ENCODE measurements around the gene OR4C5.
"Not testable (repeated sequence)": the region's sequence is repeated elsewhere in the genome, so short reads cannot be mapped to it uniquely, and the experiment has no call there.

The OR4C5 gene

GRCh38 chr11:48366365-48366764, at the start of gene OR4C5:
Gene OR4C5 (minus strand): TSS chr11:48366465. CDS start chr11:48366465, 0 bp downstream.
- no peak for DNase-seq (ENCODE audit: extremely low read depth, low read depth)
- no peak for TF ChIP-seq CTCF (IDR thresholded peaks at IDR 0.05; ENCODE audit: low read depth, low read length)

DNA sequence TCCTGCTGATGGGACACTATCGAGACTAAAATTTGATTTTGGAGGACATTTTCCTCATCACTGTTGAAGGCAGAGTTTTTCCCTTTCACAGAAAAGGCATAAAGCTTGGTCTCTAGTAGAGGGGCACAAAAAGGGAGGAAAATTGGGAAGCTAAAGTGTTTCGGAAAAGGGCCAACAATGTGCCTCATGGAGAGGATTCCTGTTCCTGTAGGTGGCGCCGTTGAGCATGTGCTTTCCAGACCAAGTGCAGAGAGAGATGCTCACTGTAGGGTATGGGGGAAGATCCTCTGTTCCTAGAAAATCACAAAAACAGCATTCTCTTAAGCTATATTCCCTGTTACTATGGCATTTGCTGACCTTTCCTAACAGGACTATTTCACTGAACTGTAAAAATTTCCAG, 18.4 kb upstream of the OR4C5 start:
- no peak for TF ChIP-seq CTCF (IDR thresholded peaks at IDR 0.05; ENCODE audit: low read depth, low read length)
- no peak for DNase-seq (ENCODE audit: extremely low read depth, low read depth)

- not testable (repeated sequence) for DNase-seq (ENCODE audit: extremely low read depth, low read depth)
These were observed 17.9 kb upstream of the OR4C5 start for GRCh38 chr11:48384151-48384550.

DNA sequence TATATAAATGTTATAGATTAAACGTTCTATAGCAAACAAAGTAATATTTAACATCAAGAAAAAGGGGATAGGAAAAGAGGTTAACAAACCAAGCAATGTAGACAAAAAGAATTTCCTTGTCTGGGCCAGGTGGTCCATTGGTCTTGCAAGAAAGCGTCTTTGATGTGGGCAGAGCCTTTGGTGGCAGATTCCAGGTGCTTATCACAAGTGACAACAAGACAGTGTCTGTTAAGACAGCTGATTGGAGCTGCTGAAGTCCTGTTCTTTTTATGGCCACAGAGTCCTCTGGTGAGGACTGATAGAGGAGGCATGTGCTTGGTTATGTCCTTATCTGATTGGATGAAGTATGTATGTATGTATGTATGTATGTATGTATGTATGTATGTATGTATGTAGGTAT, 5.0 kb downstream of the OR4C5 start:
- DNase-seq (ENCODE audit: extremely low read depth, low read depth), result not testable (repeated sequence)

DNA sequence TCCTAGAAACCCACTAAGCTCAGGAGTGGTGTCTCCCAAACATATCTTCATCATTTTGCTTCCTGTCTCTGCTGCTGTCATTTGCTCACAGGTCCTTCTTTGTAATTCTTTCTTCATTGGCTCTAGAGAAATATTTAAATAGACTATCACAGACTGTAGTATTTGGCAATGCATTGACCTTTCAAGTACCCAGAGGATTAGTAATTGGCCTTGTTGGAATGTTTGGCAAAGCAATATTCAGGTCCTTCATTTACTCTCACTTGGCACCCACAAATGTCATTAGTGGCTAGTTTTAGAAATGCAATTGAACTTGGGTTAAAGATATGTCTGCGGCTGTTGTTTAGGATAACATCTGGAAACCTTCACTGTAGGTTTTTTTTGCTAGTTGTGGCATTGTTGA, 11.6 kb downstream of the OR4C5 start:
- no peak for DNase-seq (ENCODE audit: extremely low read depth, low read depth)
- no peak for TF ChIP-seq CTCF (IDR thresholded peaks at IDR 0.05; ENCODE audit: low read depth, low read length)

DNA sequence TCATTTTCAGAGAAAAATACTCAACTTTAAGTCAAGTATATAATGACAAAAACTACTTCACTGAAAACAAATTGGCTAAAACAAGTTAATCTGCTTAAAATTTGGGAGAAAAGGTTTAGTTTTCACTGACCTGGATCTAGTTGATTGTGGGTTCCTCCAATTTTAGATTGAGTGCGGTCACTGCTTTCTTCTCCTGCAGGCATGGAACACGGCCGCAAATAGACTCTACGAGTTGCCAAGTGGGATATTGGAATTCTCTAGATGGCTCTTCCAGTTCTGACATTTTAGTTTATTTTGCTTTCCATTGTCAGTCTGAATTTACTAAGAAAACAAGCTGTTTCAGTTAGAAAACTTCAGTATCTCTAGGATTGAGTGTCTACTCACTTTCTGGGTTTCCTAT, 12.3 kb downstream of the OR4C5 start:
- TF ChIP-seq CTCF (IDR thresholded peaks at IDR 0.05; ENCODE audit: low read depth, low read length), result no peak
- DNase-seq (ENCODE audit: extremely low read depth, low read depth), result no peak

- not testable (repeated sequence) for DNase-seq (ENCODE audit: extremely low read depth, low read depth)
These were observed 20.0 kb downstream of the OR4C5 start for GRCh38 chr11:48346286-48346685.

DNA sequence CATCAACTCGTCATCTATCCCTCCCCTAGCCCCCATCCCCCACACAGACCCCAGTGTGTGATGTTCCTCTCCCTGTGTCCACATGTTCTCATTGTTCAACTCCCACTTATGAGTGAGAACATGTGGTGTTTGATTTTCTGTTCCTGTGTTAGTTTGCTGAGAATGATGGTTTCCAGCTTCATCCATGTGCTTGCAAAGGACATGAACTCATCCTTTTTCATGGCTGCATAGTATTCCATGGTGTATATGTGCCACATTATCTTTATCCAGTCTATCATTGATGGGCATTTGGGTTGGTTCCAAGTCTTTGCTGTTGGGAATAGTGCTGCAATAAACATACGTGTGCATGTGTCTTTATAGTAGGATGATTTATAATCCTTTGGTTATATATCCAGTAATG, 23.8 kb downstream of the OR4C5 start:
- DNase-seq (ENCODE audit: extremely low read depth, low read depth), result not testable (repeated sequence)

DNA sequence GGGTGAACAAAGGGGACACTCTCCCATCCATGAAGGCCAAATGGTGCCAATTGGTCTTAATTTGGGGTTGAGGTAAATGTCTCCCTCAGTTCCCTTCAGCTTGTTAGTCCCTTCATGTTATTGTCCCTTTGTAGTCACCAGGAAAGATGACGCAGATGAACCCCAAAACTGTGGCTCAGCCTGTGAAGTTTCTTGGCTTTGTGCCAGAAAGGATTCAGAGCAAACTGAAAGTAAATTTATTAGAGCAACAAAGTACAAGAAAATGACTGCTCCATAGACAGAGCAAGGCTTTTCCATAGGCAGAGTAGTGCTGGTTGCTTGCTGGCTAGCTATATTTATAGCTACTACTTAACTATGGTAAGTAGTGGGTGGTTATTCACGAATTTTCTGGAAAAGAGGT, 24.8 kb downstream of the OR4C5 start:
- no peak for DNase-seq (ENCODE audit: extremely low read depth, low read depth)
- no peak for TF ChIP-seq CTCF (IDR thresholded peaks at IDR 0.05; ENCODE audit: low read depth, low read length)

DNA sequence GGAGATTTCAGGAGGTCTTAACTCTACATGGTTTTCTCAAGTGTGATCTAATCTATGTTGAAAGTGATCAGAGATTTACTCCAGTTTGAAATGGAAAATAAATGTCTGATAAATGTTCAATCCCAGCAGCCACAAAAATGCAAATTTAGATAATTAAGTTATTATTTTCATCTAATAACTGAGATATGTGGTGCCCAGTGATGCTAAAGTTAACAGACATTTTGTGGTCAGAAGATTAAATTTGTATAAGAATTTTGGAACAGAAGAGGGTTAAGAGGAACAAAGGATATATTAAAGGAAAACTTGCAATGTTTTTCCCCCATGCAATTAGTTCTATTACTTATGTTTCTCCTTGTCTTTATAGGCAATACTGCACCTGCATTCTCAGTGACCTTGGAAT, 41.6 kb downstream of the OR4C5 start, which contains the start of gene OR4C3:
Gene OR4C3, plus strand, starts transcription at position 301 of the 400 bp plus-strand sequence. CDS start 102 bp downstream, outside the sequence.
- DNase-seq (ENCODE audit: extremely low read depth, low read depth), result not testable (repeated sequence)

GRCh38 chr11:48319813-48320212, 46.5 kb downstream of the OR4C5 start:
- DNase-seq (ENCODE audit: extremely low read depth, low read depth), result not testable (repeated sequence)

Measured in AG09319 (cell line).